ENCODE results near the gene MCUR1.

GRCh38 chr6:13830803-13831202 lies 16.4 kb upstream of the MCUR1 start:
- TF ChIP-seq POLR2A (IDR thresholded peaks at IDR 0.05; ENCODE audit: low read length) = no peak
- no peak for TF ChIP-seq GATA1 (IDR thresholded peaks at IDR 0.05; ENCODE audit: low read depth, low read length)
